Kidney epithelial cell (primary cell): ENCODE results near the gene TNPO2. TPM values are rescaled to one million over a fixed set of nuclear protein-coding genes. Genes with fewer than 3 reads are reported as not detected.

Experiments
- DNase-seq: peaks from one replicate; pipeline ENCODE4 v3.0.0-alpha.2; 2010; ENCODE audit warnings: low read depth
- H3K27me3 ChIP-seq: 2 replicates; pipeline ENCODE4 v1.6.0; 2011; ENCODE audit warnings: low read length; ENCODE audit not compliant: control insufficient read depth, insufficient read depth
- H3K36me3 ChIP-seq: 2 replicates; pipeline ENCODE4 v1.5.1; 2011; ENCODE audit warnings: low read length; ENCODE audit not compliant: control insufficient read depth, insufficient read depth
- H3K4me3 ChIP-seq: 2 replicates; pipeline ENCODE4 v1.5.1; 2011; ENCODE audit warnings: low read depth, mild to moderate bottlenecking, control low read depth, low read length
- total RNA-seq: library from RNA; depleted of rRNA; stranded (reverse); fragments of >200 nt; gene quantifications from 2 replicates; pipeline ENCODE4 v1.2.3, GENCODE V29; 2015
- TF ChIP-seq, protein P1 (sequence below): IDR thresholded peaks from 2 replicates; pipeline ENCODE4 v1.5.1; 2011; ENCODE audit warnings: mild to moderate bottlenecking, moderate library complexity, low read length, control low read depth, inconsistent platforms; ENCODE audit not compliant: insufficient read depth, poor library complexity, severe bottlenecking

The TNPO2 gene
- total RNA-seq, 1 donor from 2014 or later, result 27.1 TPM

DNA sequence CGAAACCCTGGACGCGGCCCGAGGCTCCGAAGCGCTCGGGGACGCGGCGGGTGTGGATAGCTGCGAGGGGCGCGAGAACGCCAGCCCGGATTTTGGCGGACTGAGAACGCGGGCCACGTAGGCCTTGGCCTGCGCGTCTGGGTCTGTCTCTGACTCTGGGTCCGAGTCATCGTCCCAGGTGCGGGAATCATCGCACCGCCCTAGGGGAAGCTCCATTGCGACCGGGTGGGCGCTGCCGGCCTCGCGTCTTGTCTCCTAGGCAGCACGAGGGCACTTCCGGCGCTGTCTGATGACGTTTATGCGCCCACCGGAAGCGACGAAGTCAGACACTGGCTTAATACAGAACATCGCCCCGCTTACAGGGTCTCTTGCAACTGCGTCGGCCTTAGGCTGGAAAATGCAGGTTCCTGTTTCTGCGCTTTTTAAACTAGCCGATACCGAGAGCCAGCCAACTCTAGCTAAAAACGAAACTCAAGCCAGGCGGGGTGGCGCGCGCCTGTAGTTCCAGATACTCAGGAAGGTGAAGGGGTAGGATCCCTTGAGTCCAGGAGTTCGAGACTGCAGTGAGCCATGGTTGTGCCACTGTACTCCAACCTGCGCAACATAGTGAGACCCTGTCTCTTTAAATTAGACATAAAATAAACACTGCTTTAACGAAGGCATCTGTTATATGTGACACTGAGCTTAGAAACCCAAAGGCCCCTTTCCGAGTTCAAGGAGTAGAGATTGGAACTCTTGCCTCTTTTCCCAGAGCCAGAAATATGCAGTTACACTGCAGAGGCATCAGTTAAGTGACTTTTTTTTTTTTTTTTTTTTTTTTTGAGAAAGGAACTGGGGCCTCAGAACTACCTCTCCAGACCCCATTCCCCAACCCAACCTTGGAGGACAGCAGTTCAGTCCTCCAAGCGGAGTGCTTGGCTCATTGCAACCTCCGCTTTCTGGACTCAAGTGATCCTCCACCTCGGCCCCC lies 27.1 kb downstream of the TNPO2 start, which contains the start of gene FBXW9:
Gene FBXW9 (minus strand): TSS at position 266 of the 970 bp plus-strand sequence. CDS start 50 bp downstream, at position 216.
- TF ChIP-seq, protein P1, sequence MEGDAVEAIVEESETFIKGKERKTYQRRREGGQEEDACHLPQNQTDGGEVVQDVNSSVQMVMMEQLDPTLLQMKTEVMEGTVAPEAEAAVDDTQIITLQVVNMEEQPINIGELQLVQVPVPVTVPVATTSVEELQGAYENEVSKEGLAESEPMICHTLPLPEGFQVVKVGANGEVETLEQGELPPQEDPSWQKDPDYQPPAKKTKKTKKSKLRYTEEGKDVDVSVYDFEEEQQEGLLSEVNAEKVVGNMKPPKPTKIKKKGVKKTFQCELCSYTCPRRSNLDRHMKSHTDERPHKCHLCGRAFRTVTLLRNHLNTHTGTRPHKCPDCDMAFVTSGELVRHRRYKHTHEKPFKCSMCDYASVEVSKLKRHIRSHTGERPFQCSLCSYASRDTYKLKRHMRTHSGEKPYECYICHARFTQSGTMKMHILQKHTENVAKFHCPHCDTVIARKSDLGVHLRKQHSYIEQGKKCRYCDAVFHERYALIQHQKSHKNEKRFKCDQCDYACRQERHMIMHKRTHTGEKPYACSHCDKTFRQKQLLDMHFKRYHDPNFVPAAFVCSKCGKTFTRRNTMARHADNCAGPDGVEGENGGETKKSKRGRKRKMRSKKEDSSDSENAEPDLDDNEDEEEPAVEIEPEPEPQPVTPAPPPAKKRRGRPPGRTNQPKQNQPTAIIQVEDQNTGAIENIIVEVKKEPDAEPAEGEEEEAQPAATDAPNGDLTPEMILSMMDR, result no peak
- H3K27me3 ChIP-seq, result no peaks in the 10 kb centered on the region
- H3K36me3 ChIP-seq, result no peaks in the 10 kb centered on the region
- DNase-seq, result peak; percentile 76
- peak within 1 kb of the TSS; percentile 95 for H3K4me3 ChIP-seq

DNA sequence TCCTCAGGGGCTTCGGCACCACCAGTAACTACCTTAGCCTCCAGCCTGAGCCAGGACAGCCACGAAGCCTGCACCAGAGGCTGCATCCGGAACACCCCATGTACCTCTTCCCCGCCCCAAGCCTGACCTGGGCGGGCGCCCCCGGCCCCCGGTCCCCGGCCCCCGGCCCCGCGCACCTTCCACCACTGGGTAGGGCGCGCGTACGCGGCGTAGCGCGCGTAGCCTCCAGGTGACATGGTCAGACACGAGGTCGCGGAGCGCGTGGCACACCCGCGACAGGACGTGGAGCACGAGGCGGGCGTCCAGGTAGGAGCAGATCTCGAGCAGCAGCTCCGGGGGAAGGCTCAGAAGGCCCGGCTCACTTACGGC lies 27.8 kb downstream of the TNPO2 start:
- Histone ChIP-seq H3K4me3 (peak overlapping the region; percentile 95), H3K36me3 (no peaks in the 10 kb centered on the region), H3K27me3 (no peaks in the 10 kb centered on the region)
- TF ChIP-seq, protein P1, result no peak
- DNase-seq, result no peak

DNA sequence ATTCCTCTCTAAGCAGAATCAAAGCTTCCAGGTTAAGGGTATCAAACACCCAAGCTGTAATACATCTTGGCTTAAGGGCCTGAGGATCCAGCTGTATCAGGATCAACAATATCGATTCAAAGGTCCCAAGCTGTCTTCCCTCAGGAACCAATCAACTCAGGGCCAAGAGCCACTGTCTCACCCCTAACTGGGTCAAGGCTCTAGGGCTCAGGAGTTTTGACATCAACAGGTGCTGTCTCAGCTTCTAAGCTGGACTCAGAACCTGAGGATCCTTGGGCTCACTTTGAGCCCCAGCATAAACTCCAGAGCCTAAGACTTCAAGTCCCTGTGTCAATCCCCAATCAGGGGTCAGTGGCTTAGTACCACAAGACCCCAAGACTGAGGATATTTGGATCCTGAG lies 28.2 kb downstream of the TNPO2 start:
- Histone ChIP-seq H3K27me3 (no peaks in the 10 kb centered on the region), H3K36me3 (no peaks in the 10 kb centered on the region), H3K4me3 (peak overlapping the region; percentile 95)
- TF ChIP-seq, protein P1, result no peak
- DNase-seq, result no peak

DNA sequence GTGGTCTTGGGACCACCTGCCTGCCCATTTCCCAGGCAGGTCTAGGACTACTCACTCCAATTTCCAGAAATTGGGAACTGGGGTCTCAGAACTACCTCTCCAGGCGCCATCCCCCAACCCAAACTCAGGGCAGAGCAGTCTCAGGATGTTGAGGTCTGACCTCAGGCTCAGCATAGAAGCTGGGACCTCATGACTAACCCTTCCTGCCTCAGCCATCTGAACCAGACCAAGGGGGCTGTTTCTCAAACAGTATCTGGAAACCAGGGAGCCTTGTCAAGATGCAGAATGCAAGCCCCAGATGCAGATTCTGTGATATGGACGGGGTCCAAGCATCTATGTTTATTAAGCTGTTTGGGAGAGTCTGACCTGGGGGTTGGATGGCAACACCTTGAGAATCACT lies 28.6 kb downstream of the TNPO2 start:
- TF ChIP-seq, protein P1, result no peak
- H3K27me3 ChIP-seq, result no peaks in the 10 kb centered on the region
- no peak overlapping the region for H3K4me3 ChIP-seq

DNA sequence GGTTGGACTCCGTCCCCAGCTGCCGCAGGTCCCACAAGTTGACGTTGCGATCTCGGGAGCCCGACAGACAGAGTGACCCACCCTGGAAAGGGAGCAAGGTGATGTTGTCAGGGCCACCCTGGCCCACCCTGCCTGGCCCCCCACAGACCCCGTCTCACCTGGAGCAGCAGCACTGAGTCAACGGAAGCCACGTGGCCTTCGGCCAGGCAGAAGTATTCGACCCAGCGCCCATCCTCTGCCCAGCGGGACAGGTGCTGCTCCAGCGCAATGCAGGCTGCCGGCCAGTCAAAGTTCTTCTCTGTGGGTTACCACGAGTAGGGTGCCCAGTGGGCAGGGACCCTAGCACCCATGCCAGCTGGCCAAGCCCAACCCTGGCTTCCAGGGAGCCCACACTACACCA lies 29.1 kb downstream of the TNPO2 start:
- Histone ChIP-seq H3K4me3 (no peak overlapping the region), H3K27me3 (no peaks in the 10 kb centered on the region), H3K36me3 (no peaks in the 10 kb centered on the region)
- DNase-seq, result no peak
- TF ChIP-seq, protein P1, result no peak

More for the DNA sequence above, 28.6 kb downstream of the TNPO2 start:
- H3K36me3 ChIP-seq, result no peaks in the 10 kb centered on the region
- DNase-seq, result no peak

DNA sequence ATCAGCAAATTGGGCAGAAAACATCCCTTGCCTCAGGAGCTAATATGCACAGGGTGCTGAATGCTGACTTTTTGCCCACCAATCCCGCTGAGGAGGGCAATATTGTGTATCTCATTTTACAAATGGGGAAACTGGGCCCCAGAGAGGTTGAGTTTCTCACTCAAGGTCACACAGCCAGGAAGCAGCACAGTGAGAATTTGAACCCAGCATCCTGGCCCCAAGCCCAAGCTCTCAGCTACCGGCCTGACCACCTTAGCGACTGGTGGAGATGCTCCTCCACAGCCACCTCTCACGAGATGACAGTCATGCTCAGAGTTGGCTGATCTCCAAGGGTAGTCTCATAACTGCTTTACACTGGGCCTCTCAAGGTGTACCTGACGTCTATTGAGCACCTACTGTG lies 30.8 kb downstream of the TNPO2 start:
- H3K4me3 ChIP-seq, result no peak overlapping the region
- no peaks in the 10 kb centered on the region for H3K27me3 ChIP-seq
- DNase-seq, result no peak
- TF ChIP-seq, protein P1, result no peak
- H3K36me3 ChIP-seq, result no peaks in the 10 kb centered on the region
